Cardiac fibroblast (primary cell): ENCODE data around the gene LARGE1.
A peak's percentile ranks its signal among the peaks of the same experiment; 100 is the strongest.

Source experiments
- DNase-seq, 2 donors: peaks; one replicate each; pipeline versions ENCODE4 v3.0.0 to v3.0.0-alpha.2; 2010; ENCODE audit warnings: low read depth in 2 of 2
- H3K4me3 ChIP-seq, 2 donors: replicated peaks in 1 of 2; 1 replicate in 1 of 2; 2 replicates in 1 of 2; pipeline ENCODE4 v1.5.1; 2011; ENCODE audit warnings: low read depth in 2 of 2, low read length in 2 of 2, mild to moderate bottlenecking in 2 of 2, moderate library complexity in 1 of 2
- TF ChIP-seq, protein P1 (sequence below): IDR thresholded peaks from one replicate; pipeline ENCODE4 v1.5.1; 2011; ENCODE audit warnings: low read depth, mild to moderate bottlenecking, low read length, inconsistent platforms

Gene LARGE1

DNA sequence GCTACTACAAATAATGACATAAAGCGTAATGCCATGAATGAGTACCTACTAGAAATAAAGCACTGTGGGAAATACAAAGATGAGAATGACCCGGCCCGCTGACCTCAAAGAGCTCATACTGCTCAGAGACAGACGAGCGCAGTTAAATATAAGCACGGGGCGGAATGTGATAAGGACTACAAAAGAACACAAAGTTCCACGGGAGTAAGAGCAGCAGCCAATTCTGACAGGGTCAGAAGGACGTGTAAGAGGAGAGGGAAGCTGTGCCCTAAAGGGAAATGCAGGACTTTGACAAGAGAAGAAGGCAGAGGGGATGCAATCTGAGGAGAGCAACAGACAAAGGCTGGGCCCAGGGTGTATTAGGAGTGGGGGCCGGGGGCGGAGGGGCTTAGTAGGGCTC, 314.6 kb downstream of the LARGE1 start:
- H3K4me3 ChIP-seq = no peak overlapping the region
- DNase-seq = peak in 1 of 2 donors; percentile 2
- TF ChIP-seq, protein P1, sequence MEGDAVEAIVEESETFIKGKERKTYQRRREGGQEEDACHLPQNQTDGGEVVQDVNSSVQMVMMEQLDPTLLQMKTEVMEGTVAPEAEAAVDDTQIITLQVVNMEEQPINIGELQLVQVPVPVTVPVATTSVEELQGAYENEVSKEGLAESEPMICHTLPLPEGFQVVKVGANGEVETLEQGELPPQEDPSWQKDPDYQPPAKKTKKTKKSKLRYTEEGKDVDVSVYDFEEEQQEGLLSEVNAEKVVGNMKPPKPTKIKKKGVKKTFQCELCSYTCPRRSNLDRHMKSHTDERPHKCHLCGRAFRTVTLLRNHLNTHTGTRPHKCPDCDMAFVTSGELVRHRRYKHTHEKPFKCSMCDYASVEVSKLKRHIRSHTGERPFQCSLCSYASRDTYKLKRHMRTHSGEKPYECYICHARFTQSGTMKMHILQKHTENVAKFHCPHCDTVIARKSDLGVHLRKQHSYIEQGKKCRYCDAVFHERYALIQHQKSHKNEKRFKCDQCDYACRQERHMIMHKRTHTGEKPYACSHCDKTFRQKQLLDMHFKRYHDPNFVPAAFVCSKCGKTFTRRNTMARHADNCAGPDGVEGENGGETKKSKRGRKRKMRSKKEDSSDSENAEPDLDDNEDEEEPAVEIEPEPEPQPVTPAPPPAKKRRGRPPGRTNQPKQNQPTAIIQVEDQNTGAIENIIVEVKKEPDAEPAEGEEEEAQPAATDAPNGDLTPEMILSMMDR = no peak

DNA sequence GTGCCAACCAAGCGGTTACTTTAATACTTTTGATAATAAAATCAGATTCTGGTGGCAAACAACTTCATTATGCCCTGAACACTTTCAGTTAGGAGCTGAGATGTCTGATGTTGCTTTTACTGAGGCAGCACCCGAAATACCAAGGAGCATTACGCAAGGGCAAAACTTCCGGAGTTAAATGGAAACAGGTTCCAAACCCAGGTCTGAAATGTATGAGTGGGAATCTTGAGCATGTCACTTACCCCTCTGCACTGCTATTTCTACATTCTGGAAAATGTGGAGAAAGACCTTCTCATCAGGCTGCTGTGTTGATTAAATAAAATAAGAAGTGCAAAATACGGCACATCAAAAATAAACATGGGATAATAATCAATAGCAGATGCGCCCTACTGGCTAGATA, 315.1 kb downstream of the LARGE1 start:
- TF ChIP-seq, protein P1 = no peak
- DNase-seq = no peak

DNA sequence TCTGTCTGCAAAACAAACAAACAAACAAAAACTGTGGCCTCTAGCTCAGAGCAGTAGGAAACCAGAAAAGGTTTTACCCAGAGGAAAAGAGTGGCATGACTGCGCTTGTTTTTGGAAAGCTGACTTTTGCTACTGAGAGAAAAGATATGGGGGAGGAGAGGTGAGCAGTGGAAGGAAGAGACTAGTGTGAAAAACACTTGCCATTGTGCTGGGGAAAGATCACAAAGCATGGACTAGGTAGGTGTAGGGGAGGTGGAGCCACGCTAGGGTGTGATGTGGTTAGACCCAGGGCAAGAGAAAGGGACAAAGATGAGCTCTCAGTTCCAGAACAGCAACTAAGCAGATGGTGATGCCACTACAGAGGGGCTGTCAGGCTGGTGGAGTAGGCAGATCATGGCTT, 319.2 kb downstream of the LARGE1 start:
- TF ChIP-seq, protein P1 = no peak
- no peak for DNase-seq

More for the DNA sequence above, 315.1 kb downstream of the LARGE1 start:
- no peak overlapping the region for H3K4me3 ChIP-seq

DNA sequence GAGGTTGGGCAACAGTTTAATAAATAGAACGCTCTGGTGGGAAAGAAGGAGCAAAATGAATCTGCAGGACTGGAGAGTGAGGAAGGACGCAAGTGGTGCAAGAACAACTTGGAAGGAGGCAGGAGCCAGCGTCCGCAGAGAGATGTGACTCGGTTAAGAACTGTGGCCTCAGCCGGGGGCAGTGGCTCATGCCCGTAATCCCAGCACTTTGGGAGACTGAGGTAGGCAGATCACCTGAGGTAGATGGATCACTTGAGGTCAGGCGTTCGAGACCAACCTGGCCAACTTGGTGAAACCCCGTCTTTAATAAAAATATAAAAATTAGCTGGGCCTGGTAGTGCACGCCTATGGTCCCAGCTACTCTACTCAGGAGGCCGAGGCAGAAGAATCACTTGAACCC, 319.7 kb downstream of the LARGE1 start:
- TF ChIP-seq, protein P1 = no peak
- H3K4me3 ChIP-seq = no peak overlapping the region
- DNase-seq = no peak

More for the DNA sequence above, 319.2 kb downstream of the LARGE1 start:
- no peak overlapping the region for H3K4me3 ChIP-seq

DNA sequence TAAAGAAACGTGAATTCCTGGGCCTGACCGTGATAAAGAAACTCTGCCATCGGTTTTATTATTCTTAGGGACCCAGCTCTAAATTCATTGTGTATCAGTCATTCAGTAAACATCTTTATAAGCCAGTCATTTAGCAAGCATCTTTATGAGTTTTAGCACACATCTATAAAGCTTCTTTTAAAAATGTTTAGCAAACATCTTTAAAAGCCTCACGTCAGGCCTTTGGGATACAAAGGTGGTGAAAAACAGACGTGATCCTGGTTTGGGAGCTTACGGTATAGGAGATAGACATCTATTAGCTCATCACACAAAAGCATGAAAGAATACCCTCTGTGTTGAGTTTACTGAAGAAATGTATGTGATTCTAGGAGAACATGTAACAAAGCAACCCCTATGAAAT, 320.2 kb downstream of the LARGE1 start:
- DNase-seq = no peak
- H3K4me3 ChIP-seq = no peak overlapping the region
- TF ChIP-seq, protein P1 = no peak

DNA sequence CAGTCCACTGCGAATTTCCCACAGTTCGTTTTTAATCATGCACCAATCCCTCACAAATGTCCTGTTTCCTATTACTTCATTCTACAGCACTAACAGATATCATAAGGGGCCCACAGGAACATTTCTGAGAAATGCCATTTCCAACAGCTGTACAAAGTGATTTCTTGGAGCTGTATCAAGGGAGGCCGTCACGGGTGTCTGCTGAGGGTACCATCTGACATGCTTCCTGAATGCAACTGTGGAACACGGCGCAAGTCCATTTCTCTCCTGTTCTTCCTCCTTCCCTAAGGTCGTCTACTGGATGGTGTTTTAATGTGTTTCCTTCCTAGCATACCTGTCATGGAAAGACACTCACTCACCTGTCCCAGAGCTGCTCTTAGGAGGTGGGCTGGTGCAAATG, 320.7 kb downstream of the LARGE1 start:
- peak in 1 of 2 donors; percentile 5 for DNase-seq
- TF ChIP-seq, protein P1 = no peak
- H3K4me3 ChIP-seq = no peak overlapping the region

DNA sequence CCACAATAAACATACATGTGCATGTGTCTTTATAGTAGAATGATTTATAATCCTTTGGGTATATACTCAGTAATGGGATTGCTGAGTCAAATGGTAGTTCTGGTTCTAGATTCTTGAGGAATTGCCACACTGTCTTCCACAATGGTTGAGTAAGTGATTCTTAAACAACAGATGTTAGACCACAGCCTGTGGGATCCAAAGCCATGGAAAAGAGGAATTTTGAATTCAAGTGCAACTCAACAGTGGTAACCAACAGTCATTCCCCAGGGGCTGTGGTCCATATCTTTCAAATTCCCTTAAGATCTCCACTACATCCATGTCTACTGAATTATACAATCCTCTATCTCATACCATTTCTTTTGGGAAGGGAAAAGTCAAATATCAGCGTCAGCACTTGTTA, 321.5 kb downstream of the LARGE1 start:
- DNase-seq = no peak
- no peak overlapping the region for H3K4me3 ChIP-seq
- TF ChIP-seq, protein P1 = no peak
